ENCODE data around the gene TPX2.

DNA sequence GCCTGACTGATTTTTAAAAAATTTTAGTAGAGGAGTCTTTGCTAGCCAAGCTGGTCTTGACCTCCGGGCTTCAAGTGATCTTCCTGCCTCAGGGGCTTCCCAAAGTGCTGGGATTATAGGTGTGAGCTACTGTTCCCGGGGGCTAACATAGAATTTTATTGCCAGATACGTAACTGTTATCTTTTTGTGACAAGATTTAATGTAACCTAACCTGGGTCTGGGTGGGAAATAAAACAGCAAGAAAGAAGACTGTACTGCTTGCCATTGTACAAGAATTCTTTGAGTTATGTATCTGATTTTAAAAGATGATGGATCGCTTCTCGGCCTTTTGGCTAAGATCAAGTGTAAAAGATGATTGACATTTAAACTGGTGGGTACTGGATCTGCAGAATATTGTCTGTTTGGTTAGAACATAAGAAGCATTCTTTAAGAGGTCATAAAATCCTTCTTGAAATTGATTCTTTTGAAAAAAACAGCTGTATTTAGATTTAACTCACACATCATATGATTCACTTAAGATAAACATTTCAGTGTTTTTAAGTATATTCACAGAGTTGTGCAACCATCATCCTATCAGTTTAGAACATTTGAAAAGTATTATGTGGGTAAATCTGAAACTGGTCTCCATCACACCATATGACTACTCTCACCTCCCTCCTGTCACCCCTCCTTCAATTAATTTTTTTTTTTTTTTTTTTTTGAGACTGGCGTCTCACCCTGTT is 21.6 kb downstream of the TPX2 start:
- TF ChIP-seq, protein P1, sequence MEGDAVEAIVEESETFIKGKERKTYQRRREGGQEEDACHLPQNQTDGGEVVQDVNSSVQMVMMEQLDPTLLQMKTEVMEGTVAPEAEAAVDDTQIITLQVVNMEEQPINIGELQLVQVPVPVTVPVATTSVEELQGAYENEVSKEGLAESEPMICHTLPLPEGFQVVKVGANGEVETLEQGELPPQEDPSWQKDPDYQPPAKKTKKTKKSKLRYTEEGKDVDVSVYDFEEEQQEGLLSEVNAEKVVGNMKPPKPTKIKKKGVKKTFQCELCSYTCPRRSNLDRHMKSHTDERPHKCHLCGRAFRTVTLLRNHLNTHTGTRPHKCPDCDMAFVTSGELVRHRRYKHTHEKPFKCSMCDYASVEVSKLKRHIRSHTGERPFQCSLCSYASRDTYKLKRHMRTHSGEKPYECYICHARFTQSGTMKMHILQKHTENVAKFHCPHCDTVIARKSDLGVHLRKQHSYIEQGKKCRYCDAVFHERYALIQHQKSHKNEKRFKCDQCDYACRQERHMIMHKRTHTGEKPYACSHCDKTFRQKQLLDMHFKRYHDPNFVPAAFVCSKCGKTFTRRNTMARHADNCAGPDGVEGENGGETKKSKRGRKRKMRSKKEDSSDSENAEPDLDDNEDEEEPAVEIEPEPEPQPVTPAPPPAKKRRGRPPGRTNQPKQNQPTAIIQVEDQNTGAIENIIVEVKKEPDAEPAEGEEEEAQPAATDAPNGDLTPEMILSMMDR (IDR thresholded peaks at IDR 0.05), result no peak
- no peak for TF ChIP-seq EZH2 (IDR thresholded peaks at IDR 0.05)
- no peak for TF ChIP-seq EZH2phosphoT487 (IDR thresholded peaks at IDR 0.05)
